Dermis blood vessel endothelial cell (primary cell): Measurements from ENCODE around the gene PODXL. TPM values are rescaled to one million over a fixed set of nuclear protein-coding genes. Genes with fewer than 3 reads are reported as not detected.

Source experiments
- DNase-seq: peaks from one replicate; pipeline ENCODE4 v3.0.0; 2010
- total RNA-seq: library from RNA; depleted of rRNA; stranded (reverse); fragments of >200 nt; gene quantifications from 2 replicates; pipeline ENCODE4 v1.2.3, GENCODE V29; 2014

The PODXL gene
- total RNA-seq, result 98.4 and 257 TPM in 2 replicates

GRCh38 chr7:131556053-131556908 lies at the start of gene PODXL:
PODXL (minus strand) TSS chr7:131556628; CDS start chr7:131556359, 269 bp downstream.
- DNase-seq, result peak; percentile 76

GRCh38 chr7:131605280-131605878 lies 49.0 kb upstream of the PODXL start:
- DNase-seq, result no peak

- no peak for DNase-seq
Observed at GRCh38 chr7:131604841-131605279, 48.4 kb upstream of the PODXL start.

- no peak for DNase-seq
Observed at GRCh38 chr7:131603932-131604331, 47.5 kb upstream of the PODXL start.

DNA sequence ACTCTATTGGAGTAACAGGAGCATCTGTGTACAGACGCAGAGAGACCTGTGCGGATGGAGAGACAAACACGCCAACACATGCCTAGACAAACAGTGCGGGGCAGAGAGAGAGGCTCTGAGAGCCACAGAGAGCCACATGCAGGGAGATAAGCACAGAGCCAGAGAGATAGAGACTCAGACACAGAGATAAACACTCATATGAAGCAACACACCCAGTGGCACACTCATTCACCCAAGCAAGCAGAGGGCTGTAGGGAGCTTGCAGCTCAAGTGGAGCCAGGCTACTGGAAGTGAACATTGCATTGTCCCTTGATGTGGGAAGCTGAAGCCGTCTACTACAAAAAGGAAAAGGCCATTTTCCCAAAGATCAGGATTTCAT lies 46.6 kb upstream of the PODXL start:
- no peak for DNase-seq

GRCh38 chr7:131602304-131602993 lies 46.0 kb upstream of the PODXL start:
- no peak for DNase-seq

GRCh38 chr7:131600085-131600881 lies 43.9 kb upstream of the PODXL start:
- peak; percentile 62 for DNase-seq

- DNase-seq, result no peak
Observed at GRCh38 chr7:131596785-131597184, 40.4 kb upstream of the PODXL start.

DNA sequence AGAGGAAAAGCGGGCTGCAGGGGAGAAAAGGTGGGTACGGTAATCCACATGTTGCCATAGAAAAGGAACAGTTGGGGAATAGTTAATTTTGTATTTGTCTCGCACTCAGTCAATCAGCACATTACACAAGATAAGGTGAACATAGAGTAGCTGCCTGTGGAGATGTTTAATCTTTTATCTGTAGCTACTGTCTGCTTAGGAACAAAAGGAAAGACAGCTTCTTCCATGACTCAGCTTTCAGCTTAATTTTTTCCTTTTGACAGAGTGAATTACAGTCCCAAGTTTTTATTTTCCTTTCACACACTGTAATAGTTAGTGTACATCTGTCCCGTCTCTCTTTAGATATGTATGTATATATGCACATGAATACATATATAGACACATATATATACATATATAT lies 39.3 kb upstream of the PODXL start:
- DNase-seq, result no peak

- no peak for DNase-seq
Observed at GRCh38 chr7:131591687-131592319, 35.4 kb upstream of the PODXL start.

- no peak for DNase-seq
Observed at GRCh38 chr7:131587315-131587923, 31.0 kb upstream of the PODXL start.

DNA sequence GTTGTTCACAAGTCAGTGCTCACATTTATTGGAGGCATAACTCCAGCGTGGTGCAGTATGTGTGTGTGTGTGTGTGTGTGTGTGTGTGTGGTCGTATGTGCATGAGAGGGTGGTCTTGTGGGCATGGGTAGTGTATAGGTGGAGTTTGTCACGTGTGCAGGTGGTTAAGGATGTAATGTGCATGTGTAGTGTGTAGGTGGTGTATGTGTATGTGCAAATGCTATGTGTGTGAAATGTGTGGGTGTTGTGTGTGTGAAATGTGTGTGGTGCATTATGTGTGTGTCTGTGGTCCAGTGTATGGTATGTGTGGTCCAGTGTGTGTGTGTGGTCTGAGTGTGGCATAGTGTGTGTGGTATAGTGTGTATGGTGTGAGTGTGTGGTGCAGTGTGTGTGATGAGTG lies 30.3 kb upstream of the PODXL start:
- no peak for DNase-seq

- DNase-seq, result peak; percentile 55
Observed at GRCh38 chr7:131586259-131586658, 29.8 kb upstream of the PODXL start.

- DNase-seq, result no peak
Observed at GRCh38 chr7:131583430-131583829, 27.0 kb upstream of the PODXL start.

- peak; percentile 77 for DNase-seq
Observed at GRCh38 chr7:131581241-131582051, 25.0 kb upstream of the PODXL start.

DNA sequence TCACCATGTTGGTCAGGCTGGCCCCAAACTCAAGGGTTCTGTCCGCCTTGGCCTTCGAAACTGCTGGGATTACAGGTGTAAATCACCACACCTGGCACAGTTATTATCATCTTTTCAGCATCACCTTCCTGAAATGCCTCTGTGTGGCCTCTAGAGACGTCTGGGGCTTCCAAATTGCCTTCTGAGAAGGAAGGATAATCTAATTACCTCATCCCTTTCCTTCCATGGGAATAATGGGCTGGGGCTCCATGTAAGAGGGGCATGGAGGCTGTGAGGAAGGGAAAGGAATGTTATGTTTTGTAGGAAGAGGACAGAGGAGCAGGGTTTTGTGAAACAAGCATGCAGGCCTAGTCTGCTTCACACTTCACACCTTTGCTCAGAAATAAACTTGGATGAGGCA lies 22.2 kb upstream of the PODXL start:
- no peak for DNase-seq

- DNase-seq, result peak; percentile 50
Observed at GRCh38 chr7:131574741-131575140, 18.3 kb upstream of the PODXL start.

GRCh38 chr7:131570401-131570800 lies 14.0 kb upstream of the PODXL start:
- DNase-seq, result no peak

- peak; percentile 24 for DNase-seq
Observed at GRCh38 chr7:131568970-131569369, 12.5 kb upstream of the PODXL start.

DNA sequence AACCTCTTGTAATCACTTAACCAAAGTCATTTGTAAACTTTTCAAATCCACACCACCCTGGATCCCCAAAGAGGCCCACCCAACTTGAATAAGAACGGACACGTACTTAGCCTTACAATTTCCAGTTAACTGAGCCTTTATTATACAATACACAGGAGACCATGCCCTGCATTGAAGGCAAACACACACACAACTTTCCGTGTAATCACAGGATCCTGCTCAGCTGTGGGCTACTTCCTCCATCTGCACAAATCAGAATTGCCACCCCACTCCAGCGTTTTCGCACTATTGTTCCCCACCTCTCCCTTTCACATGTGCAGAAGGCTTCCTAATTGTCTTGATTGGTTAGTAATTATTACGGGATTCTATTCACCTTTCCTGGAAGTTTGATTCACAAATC lies 12.1 kb upstream of the PODXL start:
- DNase-seq, result peak; percentile 36

- no peak for DNase-seq
Observed at GRCh38 chr7:131564640-131565039, 8.2 kb upstream of the PODXL start.
